Activated T-cell treated with anti-CD3 and anti-CD28 coated beads for 24 hours (primary cell): ENCODE data around the gene B4GALNT1.
"Not testable (repeated sequence)": the region's sequence is repeated elsewhere in the genome, so short reads cannot be mapped to it uniquely, and the experiment has no call there.

Experiments used
- DNase-seq: peaks from one replicate; pipeline ENCODE4 v3.0.0-alpha.2; 2020; ENCODE audit warnings: low read depth

Gene B4GALNT1

GRCh38 chr12:57632958-57633840 lies at the start of gene B4GALNT1:
Gene B4GALNT1, minus strand, starts transcription at chr12:57633201. Its CDS starts 1,069 bp downstream, at chr12:57632132.
- DNase-seq, result peak; percentile 57

- no peak for DNase-seq
Measured at GRCh38 chr12:57679697-57680096, 46.7 kb upstream of the B4GALNT1 start.

- DNase-seq, result not testable (repeated sequence)
Measured at GRCh38 chr12:57677947-57678346, 44.9 kb upstream of the B4GALNT1 start.

GRCh38 chr12:57674691-57675090 lies 41.7 kb upstream of the B4GALNT1 start:
- no peak for DNase-seq

DNA sequence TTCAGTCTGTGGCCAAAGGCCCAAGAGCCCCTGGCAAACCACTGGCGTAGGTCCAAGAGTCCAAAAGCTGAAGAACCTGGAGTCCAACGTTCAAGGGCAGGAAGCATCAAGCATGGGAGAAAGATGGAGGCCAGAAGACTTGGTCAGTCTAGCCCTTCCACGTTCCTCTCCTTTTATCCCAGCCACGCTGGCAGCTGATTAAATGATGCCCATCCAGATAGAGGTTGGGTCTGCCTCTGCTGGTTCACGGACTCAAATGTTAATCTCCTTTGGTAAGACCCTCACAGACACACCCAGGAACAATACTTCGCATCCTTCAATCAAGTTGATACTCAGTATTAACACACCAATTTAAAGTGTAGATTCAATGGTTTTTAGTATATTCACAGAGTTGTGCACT lies 39.8 kb upstream of the B4GALNT1 start:
- DNase-seq, result no peak

DNA sequence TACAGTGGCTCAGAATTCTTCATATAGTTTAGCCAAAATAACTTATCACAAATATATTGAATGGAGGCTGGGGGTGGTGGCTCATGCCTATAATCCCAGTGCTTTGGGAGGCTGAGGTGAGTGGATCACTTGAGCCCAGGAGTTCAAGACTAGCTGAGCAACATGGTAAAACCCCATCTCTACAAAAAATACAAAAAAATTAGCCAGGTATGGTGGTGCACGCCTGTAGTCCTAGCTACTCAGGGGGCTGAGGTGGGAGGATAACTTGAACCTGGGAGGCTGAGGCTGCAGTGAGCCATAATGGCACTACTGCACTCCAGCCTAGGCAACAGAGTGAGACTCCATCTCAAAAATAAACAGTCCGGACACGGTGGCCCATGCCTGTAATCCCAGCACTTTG lies 38.8 kb upstream of the B4GALNT1 start:
- DNase-seq, result not testable (repeated sequence)

DNA sequence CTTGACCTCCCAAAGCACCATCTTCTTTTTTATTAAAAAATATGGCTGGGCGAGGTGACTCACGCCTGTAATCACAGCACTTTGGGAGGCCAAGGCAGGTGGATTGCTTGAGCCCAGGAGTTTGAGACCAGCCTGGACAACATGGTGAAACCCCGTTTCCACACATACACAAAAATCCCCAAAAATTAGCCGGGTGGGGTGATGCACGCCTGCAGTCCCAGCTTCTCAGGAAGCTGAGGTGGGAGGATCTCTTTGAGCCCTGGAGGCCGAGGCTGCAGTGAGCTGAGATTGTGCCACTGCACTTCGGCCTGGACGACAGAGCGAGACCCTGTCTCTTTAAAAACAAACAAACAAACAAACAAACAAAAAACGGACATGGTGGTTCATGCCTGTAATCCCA lies 36.7 kb upstream of the B4GALNT1 start:
- DNase-seq, result not testable (repeated sequence)

DNA sequence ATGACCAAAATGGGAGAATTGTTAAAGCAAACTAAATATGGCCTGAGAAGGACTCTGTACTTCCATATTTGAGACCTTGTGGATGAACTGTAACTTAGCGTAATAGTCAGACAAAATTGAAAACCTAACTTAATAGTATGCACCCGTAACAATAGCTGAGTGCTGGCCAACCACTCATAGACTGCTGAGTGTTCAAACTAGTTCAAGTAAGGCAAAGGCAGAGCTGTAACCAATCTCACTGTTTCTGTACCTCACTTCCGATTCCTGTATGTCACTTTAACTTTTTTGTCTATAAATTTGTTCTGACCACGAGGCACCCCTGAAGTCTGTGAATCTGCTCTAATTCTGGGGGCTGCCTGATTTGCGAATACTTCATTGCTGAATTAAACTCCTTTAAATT lies 33.9 kb upstream of the B4GALNT1 start:
- DNase-seq, result no peak

DNA sequence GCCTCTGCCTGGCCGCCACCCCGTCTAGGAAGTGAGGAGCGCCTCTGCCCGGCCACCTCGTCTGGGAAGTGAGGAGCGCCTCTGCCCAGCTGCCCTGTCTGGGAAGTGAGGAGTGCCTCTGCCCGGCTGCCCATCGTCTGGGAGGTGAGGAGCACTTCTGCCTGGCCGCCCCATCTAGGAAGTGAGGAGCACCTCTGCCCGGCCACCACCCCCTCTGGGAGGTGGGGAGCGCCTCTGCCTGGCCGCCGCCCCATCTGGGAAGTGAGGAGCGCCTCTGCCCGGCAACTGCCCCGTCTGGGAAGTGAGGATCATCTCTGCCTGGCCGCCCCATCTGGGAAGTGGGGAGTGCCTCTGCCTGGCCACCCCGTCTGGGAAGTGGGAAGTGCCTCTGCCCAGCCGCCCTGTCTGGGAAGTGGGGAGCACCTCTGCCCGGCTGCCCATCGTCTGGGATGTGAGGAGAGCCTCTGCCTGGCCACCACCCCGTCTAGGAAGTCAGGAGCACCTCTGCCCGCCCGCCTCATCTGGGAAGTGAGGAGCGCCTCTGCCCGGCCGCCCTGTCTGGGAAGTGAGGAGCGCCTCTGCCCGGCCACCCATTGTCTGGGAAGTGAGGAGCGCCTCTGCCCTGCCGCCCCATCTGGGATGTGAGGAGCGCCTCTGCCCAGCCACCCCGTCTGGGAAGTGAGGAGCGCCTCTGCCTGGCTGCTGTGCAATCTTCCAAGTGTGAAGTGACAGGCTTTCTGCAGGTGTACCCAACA lies 32.2 kb upstream of the B4GALNT1 start:
- DNase-seq, result not testable (repeated sequence)

- no peak for DNase-seq
Measured at GRCh38 chr12:57661376-57661775, 28.4 kb upstream of the B4GALNT1 start.

DNA sequence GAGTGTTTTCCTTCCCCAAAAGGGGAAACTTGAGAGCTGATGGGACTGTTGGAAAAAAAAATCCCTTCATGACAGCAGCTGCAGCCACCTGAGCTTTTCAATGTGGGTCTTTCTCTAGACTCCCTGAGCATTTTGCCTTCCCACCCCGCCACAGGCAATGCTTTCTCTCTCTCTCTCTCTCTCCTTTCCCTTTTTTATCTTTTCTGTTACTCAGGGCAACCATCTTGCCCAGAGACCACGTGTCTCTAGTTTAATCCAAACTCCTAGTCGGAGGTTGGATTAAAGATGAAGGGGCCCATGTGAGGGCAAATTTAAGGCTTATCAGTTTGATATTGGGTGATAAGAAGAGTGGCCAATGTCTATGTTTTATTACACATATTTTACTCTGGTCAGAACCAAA lies 25.9 kb upstream of the B4GALNT1 start:
- no peak for DNase-seq

- no peak for DNase-seq
Measured at GRCh38 chr12:57657744-57658143, 24.7 kb upstream of the B4GALNT1 start.

DNA sequence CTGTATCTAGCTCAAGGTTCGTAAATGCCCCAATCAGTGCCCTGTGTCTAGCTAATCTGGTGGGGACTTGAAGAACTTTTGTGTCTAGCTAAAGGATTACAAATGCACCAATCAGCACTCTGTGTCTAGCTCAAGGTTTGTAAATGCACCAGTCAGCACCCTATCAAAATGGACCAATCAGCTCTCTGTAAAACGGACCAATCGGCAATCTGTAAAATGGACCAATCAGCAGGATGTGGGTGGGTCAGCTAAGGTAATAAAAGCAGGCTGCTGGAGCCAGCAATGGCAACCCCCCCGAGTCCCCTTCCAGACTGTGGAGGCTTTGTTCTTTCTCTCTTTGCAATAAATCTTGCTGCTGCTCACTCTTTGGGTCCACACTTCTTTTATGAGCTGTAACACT lies 23.4 kb upstream of the B4GALNT1 start:
- not testable (repeated sequence) for DNase-seq

DNA sequence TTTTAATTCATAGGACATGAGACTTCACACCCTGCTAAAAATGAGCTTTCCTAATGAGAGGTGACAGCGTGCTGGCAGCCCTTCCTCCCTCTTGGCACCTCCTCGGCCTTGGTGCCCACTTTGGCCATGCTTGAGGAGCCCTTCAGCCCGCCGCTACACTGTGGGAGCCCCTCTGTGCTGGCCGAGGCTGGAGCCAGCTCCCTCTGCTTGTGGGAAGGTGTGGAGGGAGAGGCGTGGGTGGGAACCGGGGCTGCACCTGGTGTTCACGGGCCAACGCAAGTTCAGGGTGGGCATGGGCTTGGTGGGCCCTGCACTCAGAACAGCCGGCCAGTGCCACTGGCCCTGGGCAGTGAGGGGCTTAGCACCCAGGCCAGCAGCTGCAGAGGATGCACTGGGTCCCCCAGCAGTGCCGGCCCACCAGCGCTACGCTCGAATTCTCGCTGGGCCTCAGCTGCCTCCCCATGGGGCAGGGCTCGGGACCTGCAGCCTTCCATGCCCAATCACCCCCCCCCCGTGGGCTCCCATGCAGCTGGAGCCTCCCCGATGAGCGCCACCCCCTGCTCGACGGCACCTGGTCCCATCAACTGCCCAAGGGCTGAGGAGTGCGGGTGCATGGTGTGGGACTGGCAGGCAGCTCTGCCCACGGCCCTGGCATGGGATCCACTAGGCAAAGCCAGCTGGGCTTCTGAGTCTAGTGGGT lies 22.7 kb upstream of the B4GALNT1 start:
- DNase-seq, result no peak

GRCh38 chr12:57654042-57654441 lies 21.0 kb upstream of the B4GALNT1 start:
- no peak for DNase-seq

DNA sequence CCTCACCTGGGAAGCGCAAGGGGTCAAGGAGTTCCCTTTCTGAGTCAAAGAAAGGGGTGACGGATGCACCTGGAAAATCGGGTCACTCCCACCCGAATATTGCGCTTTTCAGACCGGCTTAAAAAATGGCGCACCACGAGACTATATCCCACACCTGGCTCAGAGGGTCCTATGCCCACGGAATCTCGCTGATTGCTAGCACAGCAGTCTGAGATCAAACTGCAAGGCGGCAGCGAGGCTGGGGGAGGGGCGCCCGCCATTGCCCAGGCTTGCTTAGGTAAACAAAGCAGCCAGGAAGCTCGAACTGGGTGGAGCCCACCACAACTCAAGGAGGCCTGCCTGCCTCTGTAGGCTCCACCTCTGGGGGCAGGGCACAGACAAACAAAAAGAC lies 13.7 kb upstream of the B4GALNT1 start:
- not testable (repeated sequence) for DNase-seq

- not testable (repeated sequence) for DNase-seq
Measured at GRCh38 chr12:57645990-57646658, 13.1 kb upstream of the B4GALNT1 start.

GRCh38 chr12:57641699-57642442 lies 8.9 kb upstream of the B4GALNT1 start:
- DNase-seq, result no peak

- DNase-seq, result no peak
Measured at GRCh38 chr12:57640175-57641042, 7.4 kb upstream of the B4GALNT1 start.

DNA sequence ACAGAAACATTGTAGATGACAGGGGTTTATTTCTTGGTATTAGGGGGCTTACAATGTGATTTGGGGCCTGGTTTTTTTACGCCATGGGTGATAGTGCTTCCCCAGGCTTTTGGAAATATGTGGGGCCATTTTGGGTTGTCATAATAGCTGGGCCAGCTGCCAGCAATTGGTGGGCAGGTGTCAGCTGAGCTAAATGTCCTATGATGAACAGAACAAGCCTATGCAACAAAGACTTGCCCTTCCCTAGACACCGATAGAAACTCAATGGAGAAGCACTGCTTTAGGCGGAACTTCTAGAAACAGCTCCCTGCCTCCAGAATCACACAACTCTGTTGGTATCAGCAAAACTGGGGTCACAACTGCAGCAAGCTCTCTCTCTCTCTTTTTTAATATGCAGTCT lies 5.1 kb upstream of the B4GALNT1 start:
- DNase-seq, result no peak
